Measurements from ENCODE around the gene CHTF18.

CHTF18 gene

DNA sequence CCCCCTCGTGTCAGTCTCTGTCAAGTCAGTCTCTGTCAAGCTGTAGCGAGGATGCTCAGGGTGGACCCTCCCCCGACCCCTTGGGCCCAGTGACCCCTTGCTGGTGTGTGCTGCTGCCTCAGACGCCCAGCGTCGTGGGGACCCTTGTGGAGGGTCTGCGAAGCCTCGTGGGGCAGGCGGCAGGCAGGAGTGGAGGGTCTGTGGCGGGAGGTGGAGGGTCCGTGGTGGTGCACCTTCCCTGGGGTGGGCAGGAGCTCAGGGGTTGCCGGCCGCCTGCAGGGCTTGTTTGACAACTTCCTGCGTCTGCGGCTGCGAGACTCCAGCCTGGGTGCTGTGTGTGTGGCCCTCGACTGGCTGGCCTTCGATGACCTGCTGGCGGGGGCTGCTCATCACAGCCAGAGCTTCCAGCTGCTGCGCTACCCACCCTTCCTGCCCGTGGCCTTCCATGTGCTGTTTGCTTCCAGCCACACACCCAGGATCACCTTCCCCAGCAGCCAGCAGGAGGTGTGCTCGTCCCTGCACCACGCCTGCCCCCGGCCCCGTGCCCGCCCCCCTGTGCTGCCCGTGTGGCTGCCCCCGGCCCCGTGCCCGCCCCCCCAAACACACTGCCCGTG is 6.5 kb downstream of the CHTF18 start:
- no peak for DNase-seq

DNA sequence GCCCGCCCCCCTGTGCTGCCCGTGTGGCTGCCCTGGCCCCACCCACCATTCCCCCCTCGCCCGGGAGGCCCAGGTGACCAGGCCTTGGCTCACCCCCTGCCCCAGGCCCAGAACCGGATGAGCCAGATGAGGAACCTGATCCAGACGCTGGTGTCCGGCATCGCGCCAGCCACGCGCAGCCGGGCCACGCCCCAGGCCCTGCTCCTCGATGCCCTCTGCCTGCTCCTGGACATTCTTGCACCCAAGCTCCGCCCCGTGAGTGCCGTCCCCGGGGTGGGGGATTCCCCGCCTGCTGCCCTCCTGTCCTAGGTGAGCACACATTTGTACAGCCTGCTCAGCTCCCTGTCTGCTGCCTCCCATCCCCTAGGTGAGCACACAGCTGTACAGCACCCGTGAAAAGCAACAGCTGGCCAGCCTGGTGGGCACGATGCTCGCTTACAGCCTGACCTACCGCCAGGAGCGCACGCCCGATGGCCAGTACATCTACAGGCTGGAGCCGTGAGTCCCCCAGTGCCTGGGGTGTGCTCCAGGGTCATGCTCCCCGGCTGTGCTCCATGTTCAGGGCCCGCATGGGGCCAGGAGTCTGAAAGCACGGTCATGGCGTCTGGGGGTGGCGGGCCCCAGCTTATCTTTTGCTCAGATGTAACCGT is 7.3 kb downstream of the CHTF18 start:
- DNase-seq, result no peak

DNA sequence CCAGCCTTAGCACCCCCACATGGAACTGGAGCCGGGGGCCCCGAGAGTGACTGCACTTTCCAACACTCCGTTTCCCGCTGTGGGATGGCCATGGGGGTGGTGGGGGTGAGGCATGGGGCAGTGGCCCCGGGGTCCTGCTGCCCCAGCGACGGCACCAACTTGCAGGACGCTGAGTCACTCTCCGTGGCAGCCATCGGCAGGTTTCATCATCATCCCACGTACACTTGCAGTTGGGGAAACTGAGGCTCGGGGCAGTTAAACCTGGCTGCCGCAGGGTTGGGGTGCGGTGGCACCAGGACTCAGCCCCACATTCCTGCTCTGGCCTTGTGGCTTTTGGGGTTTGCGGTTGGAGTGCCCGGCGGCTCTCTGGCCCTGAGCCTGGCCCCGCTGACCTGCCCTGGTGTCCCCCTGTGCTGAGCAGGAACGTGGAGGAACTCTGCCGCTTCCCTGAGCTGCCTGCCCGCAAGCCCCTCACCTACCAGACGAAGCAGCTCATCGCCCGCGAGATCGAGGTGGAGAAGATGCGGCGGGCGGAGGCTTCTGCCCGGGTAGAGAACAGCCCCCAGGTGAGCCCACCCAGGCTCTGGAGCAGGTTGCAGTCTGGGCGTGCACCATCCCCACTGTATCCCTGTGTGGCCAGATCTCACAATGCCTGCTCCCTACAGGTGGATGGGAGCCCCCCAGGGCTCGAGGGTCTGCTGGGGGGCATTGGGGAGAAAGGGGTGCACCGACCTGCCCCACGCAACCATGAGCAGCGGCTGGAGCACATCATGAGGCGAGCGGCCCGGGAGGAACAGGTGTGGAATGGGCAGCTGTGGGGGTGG is 8.1 kb downstream of the CHTF18 start:
- no peak for DNase-seq

- DNase-seq, result no peak
These were observed 8.7 kb downstream of the CHTF18 start for GRCh38 chr16:797120-797420.

GRCh38 chr16:797686-798085 is 9.3 kb downstream of the CHTF18 start:
- no peak for DNase-seq

- DNase-seq, result no peak
These were observed 10.2 kb downstream of the CHTF18 start for GRCh38 chr16:798666-799065.

DNA sequence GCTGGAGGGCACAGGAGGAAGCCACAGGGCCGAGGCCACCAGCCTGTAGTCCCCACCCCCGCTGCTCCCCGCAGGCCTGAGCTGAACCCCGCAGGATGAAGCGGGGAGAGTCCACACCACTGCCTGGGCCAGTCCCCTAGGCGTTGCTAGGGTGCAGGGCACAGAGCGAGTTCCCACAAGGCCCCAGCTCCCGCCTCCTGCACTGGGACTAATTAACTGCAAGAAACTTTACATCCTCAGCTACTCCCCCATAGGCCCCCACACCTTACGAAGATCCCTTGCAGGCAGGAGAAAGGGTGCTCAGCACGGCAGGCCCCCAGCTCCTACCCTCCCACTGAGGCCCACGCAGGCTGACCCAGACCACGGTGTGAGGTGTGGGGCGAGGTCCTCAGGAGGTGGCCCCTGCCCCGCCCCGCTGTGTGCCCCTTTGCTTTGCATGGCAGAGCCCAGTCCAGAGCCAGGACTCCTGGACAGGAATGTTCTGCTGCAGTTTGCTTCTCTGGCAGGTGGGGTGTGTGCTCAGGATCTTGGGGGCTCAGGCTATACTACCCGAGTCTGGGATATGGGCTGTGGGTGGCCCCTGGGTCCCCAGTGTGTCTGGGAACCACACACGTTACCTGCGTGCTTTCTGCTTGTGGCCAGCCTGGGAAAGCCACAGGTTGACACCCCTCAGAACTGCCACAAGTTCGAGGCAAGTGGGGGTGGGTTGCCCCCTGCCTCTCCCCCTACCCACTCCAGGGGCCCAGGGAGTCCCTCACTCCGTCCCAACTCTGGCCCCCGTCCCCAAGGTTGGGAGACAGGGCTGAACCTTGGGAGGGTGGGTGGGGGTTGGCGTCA is 10.9 kb downstream of the CHTF18 start:
- DNase-seq, result no peak

GRCh38 chr16:799948-800833 is 11.8 kb downstream of the CHTF18 start, which contains the start of gene GNG13:
GNG13 (minus strand) TSS chr16:800734; CDS start chr16:799077, 1,657 bp downstream.
- DNase-seq, result no peak

DNA sequence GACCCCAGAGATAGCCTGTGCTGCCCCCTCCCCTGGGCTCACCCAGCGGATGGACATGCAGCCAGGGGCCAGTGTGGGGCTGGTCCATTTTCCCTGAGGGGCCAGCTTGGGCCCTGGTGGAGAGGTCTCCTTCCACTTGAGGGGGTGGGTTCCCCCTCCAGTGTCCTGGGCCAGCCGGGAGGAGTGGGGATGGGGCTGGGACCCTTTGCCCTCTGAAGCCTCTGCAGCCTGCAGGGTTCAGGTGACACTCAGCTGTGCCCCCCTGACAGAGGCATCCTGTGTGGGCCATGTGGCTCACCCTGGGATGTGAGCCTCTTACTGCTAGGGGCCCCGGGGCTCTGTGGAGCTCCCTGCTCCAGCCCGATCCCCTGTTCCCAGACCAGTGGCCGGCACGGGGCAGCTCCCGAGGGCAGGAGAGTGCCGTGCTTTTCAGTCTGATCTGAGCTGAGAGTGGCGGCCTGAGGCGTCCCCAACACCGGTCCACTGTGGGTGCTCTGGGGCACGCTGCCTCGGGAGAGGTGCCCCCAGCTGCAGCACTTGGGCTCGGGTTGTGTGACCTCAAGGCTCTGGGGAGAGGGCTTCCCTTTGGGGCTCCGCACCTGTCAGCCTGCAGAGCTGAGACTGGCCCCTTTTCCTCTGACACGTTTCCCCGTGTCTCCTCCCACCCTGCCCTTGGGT is 12.6 kb downstream of the CHTF18 start:
- DNase-seq, result no peak

DNA sequence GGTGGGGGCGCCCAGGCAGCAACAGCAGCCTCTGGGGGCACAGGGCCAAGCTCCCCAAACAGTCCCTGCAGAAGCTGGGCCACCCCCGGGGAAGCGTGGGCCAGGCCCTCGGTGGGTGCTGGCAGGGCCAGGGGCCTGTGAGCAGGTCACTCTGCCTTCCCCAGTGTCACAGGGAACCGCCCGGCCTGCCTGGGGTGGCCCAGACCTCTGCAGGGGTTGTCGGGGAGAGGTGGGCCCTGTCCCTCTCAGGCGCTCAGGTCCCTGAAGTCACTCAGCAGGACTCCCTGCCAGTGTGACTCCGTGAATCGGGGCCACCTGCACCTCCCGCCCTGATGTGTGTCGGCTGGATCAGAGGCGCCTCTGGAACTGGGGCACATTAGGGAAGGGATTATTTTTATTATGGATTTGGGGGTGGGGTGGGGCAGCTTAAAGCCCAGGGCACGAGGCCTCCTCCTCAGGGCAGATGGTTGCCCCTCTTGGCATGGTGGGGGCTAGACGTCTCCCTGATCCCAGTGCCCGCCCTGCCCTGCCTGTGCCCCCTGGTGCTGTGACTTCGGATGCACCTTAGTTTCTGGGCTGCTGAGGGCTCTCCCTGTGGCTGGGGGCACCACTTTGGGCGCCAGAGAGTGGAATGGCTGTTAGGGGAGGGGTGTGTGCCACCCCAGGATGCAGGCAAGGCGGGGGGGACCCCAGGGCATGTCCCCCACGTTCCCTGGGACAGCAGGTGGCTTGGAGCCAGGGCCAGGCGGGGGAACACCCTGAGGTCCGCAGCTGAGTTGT is 13.4 kb downstream of the CHTF18 start:
- no peak for DNase-seq

- no peak for DNase-seq
These were observed 14.0 kb downstream of the CHTF18 start for GRCh38 chr16:802461-802860.

DNA sequence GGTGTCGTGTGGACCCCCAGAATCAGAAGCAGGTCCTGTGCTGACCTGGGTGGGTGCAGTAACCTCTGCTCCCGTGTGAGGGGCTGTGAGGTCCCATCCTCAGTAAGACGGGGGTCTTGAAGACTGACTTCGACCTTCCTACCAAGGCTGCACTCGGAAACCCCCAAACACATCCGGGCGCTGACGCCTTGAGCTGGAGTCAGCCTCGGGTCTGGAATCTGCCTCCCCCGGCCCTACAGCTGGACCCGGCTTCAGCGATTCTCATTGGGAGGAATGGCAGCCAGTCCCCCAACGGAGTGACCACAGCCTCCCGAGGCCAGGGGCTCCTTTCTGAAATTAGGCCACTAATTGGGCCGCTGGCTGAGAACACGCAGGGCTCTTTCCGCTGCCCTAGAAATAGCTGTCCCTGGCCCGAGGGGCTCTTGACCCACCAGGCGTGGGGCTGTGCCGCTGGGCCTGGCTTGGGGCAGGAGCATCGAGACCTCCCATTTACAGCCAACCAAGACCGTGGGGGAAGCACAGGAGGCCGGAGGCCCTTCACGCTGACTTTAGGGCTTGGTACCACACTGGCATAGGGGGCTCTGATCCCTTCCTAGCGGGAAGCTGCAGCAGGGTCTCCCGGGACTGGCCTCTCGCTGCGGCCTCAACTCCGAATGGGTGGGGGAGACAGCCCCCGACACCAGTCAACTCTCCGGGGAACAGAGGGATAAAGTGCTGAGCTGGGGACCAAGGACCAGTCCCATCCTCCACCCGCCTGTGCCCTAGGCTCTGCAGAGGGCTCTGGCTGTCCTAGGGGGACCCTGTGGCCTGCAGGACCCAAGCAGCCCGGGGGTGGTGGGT is 14.7 kb downstream of the CHTF18 start:
- DNase-seq, result no peak

- no peak for DNase-seq
These were observed 15.3 kb downstream of the CHTF18 start for GRCh38 chr16:803754-804080.

DNA sequence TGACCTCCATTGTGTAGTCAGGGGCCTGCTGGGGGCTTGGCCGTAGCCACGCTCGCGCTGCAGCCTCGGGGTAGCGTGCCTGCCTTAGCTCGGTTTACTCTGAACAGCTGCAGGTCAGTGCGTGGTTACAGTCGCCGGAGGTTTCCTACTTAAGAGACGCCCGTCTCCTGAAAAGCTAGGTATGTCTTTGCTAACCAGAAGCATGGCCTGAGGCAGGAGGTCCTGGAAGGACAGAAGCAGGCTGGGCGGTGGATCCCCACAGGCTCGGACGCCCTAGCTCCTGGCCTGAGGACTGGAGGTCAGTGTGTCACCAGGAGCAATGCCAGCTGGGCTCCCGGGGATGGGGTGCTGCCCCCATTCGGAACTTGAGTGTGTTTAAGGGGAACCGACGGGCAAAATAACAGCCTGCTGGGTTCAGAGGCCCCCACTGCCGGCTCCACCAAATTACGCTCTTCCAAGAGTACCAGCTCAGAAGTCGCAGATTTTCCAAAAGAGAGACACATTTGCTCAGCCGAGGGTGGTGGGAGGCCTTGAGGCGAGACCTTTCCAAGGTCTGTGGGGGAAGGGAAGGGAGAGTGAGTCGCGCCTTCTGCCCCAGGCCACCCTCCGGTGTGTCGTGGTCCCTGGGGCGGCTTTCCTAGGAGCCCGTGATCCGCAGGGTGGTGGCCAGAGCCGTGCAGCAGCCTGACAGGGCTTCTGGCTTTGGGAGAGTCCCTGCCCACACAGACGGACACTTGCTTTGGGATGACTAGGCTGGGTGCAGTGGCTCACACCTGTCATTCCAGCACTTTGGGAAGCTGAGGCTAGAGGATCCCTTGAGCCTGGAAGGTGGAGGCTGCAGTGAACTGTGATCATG is 16.0 kb downstream of the CHTF18 start:
- no peak for DNase-seq

DNA sequence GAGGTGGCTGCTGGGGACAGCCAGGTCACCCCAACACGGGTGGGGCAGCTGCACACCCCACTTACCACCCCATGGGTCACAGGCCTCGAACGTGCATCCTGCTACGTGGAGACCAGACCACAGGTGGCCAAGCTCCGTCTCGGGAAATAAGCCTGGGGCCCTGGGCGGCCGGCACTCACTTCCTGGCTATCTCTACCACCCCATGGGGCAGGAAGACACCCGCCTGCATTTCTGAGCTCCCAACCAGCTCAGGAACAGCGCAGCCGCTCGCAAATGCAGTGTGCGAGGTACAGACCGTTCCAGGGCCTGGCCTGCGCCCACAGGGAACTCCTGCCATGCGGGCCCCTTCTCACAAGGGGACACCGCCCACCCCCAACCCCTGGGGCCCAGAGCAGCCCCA is 17.1 kb downstream of the CHTF18 start:
- no peak for DNase-seq

DNA sequence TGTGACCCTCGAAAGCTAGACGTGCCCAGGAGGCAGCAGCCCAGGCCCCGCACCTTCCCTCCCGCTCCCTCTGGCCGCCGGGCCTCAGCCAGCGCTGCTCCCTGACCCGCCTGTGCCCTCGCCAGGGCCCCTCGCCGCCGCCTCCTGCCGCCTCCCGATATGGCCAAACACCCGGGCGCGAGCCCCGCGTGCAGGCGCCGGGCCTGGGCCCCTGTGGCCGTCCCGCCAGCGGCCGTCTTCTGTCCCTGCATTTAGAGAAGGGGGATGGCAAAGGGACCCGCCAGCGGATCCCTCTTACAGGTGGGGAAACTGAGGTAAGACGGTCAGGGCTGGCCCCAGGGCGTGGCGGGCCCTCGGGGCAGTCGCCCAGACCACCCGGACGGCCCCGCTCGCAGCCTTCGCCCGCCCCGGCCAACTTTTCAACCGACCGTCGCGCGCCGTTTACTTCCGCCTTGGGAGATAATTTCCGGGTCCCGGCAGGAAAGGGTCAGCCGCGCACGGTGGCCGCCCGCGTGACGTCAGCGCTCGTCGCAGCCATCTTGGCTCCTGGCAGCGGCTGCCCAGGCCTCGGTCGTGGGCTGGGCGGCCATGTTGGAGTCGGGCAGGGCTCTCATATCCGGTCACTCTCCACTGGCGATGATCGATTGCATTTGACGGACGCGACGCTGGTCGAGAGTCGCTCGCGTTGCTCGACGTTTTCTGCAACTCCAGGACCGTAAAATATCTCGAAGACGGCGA is 19.1 kb downstream of the CHTF18 start:
- peak; percentile 91 for DNase-seq

GRCh38 chr16:808085-808386 is 19.6 kb downstream of the CHTF18 start:
- no peak for DNase-seq

GRCh38 chr16:813204-813915 is 24.9 kb downstream of the CHTF18 start:
- DNase-seq, result peak; percentile 49

Data from EL (cell line).